COLO668 (cell line): ENCODE data around the gene SPAG16.
"Not testable (repeated sequence)": the region's sequence is repeated elsewhere in the genome, so short reads cannot be mapped to it uniquely, and the experiment has no call there.

Experiments used
- DNase-seq: peaks from one replicate; lab custom pipeline; 2025; ENCODE audit not compliant: unreplicated experiment; lab: John Stamatoyannopoulos, UW

SPAG16 gene

GRCh38 chr2:213271947-213272346 lies 12.3 kb upstream of the SPAG16 start:
- DNase-seq = no peak

DNA sequence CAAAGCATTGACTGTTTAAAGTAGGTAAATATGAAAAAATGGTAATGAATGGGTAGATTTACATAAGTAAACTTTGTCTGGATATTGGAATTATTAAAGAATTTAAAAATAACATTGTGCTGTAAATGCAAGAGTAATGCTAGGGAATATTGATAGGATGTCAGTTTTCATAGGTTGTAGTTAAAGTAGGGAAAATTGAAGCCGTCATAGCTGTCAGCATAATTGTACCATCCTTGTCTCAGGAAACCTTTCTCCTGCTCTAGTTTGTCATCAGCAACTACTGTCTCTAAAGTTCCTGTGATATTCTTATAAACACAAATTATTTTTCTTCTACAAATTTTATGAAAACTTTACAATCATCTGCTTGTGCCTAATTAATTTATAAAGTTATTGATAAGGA lies 10.1 kb upstream of the SPAG16 start:
- no peak for DNase-seq

DNA sequence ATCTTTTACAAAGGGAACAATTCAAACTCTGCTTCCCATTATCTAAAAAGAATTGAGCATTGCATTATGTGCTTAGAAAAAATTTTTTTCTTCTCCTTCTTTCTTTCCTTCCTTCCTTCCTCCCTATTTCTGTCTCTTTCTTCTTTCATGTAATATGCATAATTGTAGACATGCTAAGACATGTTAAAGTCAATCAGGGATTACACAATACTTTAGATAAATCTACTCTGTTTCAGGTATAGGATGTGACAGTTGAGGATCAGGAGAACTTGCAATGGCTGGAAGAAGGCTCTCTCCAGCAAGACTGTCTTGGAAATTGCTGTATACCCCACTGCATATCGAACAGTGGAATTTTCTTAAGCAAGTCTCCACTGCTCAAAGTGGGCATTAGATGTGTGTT lies 9.0 kb upstream of the SPAG16 start:
- no peak for DNase-seq

DNA sequence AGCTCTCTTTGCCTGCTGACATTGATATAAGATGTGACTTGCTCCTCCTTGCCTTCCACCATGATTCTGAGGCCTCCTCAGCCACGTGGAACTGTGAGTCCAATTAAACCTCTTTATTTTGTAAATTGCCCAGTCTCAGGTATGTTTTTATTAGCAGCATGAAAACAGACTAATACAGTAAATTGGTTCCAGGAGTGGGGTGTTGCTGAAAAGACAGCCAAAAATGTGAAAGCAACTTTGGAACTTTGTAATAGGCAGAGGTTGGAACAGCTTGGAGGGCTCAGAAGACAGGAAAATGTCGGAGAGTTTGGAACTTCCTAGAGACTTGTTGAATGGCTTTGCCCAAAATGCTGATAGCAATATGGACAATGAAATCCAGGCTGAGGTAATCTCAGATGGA lies 7.1 kb upstream of the SPAG16 start:
- not testable (repeated sequence) for DNase-seq

GRCh38 chr2:213279116-213279620 lies 5.1 kb upstream of the SPAG16 start:
- DNase-seq = no peak

- no peak for DNase-seq
Measured at GRCh38 chr2:213279971-213280370, 4.3 kb upstream of the SPAG16 start.

DNA sequence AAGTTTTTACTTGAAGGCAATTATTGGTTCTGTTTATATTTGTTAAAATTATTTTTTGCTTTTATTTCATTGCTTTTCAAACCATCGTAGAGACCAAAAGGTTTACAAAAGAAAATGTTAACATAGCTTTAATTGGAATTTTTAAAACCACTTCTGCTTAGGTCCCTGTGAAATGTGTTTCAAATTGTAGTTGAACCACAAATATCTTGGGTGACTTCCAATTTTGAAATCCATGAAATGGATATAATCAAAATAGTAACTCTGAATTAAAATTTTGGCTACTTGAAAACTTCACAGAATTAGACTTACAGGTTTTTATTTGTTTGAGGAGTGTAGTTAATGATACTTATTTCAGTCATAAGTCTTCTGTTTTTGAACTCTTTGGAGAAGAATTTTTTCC lies 3.1 kb upstream of the SPAG16 start:
- no peak for DNase-seq

DNA sequence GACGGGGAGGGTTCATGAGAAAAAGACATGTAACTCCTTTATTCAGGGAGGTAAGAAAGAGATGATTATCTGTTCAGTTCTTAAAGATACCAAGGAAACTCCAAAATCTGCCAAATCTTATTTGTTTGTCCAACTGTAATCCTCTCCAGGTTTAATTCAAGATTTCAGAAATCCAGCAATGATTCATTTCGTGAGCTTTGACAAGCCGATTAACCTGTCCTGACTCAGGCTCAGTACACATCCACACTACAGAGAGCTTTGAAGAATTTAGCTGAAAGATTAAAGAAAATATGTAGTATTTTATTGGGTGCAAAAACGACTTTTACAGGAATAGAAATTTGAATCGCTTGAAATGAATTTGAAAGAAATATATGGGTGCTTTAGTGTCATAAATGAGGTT lies 1.1 kb downstream of the SPAG16 start:
- no peak for DNase-seq

GRCh38 chr2:213286161-213286560 lies 1.9 kb downstream of the SPAG16 start:
- DNase-seq = no peak

DNA sequence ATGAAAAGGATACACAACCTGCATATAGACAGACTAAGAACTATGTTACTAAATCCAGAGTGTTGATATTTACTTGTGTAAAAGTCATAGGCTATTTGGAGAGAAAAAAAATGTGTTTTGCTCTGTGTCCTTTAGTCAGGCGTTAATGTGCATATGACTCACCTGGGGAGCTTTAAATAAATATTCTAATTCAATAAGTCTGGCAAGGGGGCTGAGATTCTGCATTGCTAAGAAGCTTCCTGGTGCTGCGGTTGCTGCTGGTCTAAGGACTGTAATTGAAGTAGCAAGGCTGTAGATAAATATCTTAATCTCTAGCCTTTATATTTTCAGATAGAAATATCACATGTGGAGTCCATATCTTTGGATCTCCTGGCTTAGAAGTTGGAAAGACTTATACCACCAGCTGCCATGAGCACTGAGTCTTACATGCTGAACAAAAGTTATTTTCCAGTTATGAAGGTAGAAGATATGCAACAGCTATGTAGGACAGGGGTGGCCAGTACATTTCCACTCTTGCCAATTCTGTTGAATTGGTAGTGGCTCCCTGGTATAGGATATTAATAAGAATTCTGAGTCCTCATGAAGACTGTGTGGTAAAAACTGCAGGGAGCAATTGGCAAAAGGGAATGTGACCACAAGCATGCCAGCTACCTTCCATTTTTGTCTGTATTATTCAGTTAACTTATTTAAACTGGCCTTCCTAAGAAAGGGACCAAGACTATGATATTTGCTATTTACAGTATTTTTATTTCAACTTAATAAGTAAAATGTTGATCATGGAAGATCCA lies 4.8 kb downstream of the SPAG16 start:
- DNase-seq = no peak

GRCh38 chr2:213290501-213290900 lies 6.2 kb downstream of the SPAG16 start:
- DNase-seq = no peak

DNA sequence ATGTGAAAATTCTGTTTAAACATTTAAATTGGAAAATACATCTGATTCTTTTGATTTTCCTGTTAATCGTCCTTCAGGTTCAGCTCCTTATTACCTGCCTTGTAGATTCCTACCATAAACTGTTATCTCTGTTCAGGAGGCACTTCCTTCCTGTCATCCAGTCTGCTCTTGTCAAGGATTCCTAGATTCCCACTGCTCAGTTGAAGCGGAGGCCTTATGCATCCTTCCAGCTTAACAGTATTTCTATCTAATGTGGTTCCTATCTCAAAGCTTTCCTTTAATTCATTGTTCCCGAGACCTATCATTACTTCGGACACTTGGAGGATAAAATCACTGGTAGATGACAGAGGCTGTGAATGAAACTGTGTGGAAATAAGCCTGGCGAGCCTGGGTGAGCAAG lies 12.0 kb downstream of the SPAG16 start:
- no peak for DNase-seq

- DNase-seq = no peak
Measured at GRCh38 chr2:213306316-213306942, 22.2 kb downstream of the SPAG16 start.

DNA sequence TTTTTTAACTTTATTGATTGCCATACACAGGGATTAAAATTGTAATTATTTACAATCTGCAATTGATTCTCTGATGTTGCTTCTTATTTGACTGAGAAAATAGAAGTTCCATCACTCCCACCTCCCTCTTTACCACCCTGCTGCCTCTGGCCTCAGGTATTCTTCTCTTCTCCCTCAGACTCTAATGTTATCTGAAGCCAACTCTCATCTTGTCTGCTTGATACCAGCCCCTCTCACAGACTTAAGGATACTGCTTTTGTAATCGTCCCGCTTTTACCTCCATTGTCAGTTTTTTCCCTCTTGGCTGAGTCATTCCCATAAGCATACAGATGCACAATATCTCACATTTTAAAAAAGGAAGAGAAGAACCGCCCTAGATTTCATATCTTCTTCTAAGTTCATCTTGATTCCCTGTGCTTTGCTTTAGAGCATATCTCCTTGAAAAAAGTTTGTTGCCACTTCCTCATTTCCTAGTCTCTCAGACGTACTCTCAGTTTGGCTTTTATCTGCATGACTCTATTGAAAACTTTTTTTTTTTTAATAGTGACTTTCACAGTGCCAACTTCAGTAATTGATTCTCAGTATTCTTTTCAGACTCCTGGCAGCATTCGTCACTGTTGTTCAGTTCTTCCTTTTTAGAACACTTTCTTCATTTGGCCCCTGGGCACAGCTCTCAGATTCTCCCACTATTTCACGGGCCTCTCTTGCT lies 31.1 kb downstream of the SPAG16 start:
- no peak for DNase-seq

DNA sequence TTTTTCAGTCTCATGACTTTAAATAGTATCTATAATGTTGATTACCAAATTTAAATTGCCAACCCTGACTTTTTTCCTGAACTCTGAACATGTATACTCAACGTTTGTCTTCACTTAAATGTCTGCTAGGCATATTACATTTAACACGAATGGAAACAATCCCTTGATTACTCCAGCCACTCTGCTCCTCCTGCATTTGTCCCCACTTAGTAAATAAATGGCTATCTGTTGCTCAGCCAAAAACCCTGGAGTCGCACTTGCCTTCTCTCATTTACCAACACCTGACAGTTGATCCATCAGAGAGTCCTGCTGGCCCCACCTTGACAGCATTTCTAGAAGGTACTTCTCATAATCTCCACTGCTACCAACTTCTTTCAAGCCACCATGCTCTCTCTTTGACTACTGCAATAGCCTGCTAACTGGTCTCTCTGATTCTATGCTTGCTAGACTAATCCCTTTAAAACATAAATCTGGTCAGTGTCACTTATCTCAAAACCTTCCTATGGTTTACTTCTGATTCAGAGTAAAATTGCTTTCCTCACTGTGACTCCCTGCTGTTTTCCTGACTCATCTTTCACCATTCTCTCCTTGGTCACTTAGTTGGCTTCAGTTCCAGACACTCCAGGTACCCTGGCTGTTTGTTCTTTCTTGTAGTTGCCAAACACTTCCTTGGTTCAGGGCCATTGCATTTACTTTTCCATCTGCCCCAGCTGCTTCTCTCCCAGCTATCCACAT lies 31.9 kb downstream of the SPAG16 start:
- DNase-seq = no peak

DNA sequence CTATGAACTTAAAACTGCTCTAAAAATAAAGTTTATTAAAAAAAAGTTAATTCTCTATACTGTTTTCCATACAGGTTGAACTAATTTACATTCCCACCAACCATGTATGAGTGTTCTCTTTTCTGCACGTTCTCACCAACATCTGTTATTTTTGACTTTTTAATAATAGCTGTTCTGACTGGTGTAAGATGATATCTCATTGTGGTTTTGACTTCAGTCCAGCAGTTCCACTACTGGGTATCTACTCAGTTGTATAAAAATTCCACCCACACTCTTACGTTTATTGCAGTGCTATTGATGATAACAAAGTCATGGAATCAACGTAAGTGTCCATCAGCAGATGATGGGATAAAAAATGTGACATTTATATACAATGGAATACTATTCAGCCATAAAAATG lies 33.7 kb downstream of the SPAG16 start:
- DNase-seq = no peak

GRCh38 chr2:213320604-213321003 lies 36.3 kb downstream of the SPAG16 start:
- DNase-seq = no peak

GRCh38 chr2:213336253-213336770 lies 52.0 kb downstream of the SPAG16 start:
- DNase-seq = no peak

GRCh38 chr2:213353419-213353818 lies 69.2 kb downstream of the SPAG16 start:
- DNase-seq = no peak

DNA sequence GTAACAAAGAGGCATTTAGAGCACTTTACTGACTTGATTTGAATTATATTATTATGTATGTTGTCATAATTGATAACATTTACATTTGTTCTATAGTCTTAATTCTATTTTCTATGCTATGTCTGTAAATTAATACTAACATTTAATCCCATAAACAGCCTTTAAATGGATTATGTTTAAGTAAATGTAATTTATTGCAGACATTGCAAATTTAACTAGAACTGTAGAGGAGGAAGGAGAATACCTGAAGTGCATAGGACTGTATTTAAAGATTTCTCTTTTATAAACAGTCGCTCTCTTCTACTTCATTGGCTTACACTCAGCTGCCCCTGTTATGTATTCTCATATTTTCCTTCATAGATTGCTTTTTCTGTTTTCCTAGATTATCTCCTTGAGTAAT lies 92.4 kb downstream of the SPAG16 start:
- no peak for DNase-seq

DNA sequence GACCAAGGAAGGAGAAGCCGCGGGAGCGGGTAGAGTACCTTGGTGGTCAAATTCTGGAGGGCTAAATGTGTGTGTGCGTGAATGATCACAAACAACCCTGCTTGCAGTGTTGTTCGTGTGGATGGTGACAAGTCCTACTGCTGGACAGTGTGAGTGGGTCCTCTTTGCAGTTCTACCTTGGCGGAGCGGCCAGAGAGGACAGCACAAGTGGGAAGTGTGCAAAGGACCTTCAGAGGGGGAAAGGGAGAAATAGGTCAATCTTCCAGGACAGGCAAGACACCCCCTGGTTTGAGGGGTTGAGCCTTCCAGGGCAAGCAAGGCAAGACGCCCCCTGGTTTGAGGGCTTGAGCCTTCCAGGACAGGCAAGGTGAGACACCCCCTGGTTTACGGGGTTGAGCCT lies 122.8 kb downstream of the SPAG16 start:
- DNase-seq = not testable (repeated sequence)
